K562 (cell line): ENCODE results near the gene TYW3. TPM values are rescaled to one million over a fixed set of nuclear protein-coding genes. Genes with fewer than 3 reads are reported as not detected.
A peak's percentile ranks its signal among the peaks of the same experiment; 100 is the strongest.

Source experiments
- CHAMP1 ChIP-seq: fragments of 450-650 bp; IDR thresholded peaks from 2 replicates; pipeline ENCODE4 v1.6.1; 2016; ENCODE audit warnings: mild to moderate bottlenecking
- ETV6 ChIP-seq, 3 experiments: fragments of 150-350 bp in 1 of 3; sonication (generic) in 1 of 3; formaldehyde crosslinking in 1 of 3; IDR thresholded peaks; 2 replicates each; pipeline versions ENCODE4 v1.6.1 to v1.8.0; 2014 to 2022; ENCODE audit warnings: borderline replicate concordance in 2 of 3, low read depth in 2 of 3, antibody characterized with exemption in 1 of 3, low read length in 1 of 3, mild to moderate bottlenecking in 1 of 3, missing genetic modification reagents in 1 of 3
- FOXJ3 ChIP-seq: sonication (generic); formaldehyde crosslinking; IDR thresholded peaks from 2 replicates; pipeline ENCODE4 v1.4.0; 2020; ENCODE audit warnings: mild to moderate bottlenecking, missing genetic modification reagents
- GATA2 ChIP-seq: sonication (generic); formaldehyde crosslinking; IDR thresholded peaks from 2 replicates; pipeline ENCODE4 v1.4.0; 2020; ENCODE audit warnings: mild to moderate bottlenecking, missing genetic modification reagents
- PHF8 ChIP-seq: fragments of 200-600 bp; sonication (generic); IDR thresholded peaks from 2 replicates; pipeline ENCODE4 v1.6.1; 2012; ENCODE audit warnings: mixed run types, mild to moderate bottlenecking, inconsistent platforms, low read length, moderate library complexity, borderline replicate concordance
- PHTF2 ChIP-seq: fragments of 250-450 bp; sonication (Bioruptor Pico); IDR thresholded peaks from 2 replicates; pipeline ENCODE4 v1.5.0; 2021; ENCODE audit warnings: mild to moderate bottlenecking
- RNF2 ChIP-seq: sonication (generic); IDR thresholded peaks from 2 replicates; pipeline ENCODE4 v1.6.1; 2016
- XRCC4 ChIP-seq: IDR thresholded peaks from one replicate; pipeline ENCODE4 v1.6.1; 2011; ENCODE audit not compliant: insufficient read depth, insufficient read length; ENCODE audit errors: extremely low read depth
- ZBTB17 ChIP-seq: fragments of 450-650 bp; formaldehyde crosslinking; IDR thresholded peaks from 2 replicates; pipeline ENCODE4 v1.4.0; 2020; ENCODE audit warnings: mild to moderate bottlenecking
- ZNF76 ChIP-seq: fragments of 250-450 bp; sonication (Bioruptor Pico); IDR thresholded peaks from 2 replicates; pipeline ENCODE4 v1.4.0; 2020; ENCODE audit warnings: mild to moderate bottlenecking, moderate library complexity, borderline replicate concordance
- polyA plus RNA-seq, 8 experiments: library from polyadenylated mRNA; depleted of rRNA in 4 of 8; stranded (reverse) in 5 of 8; unstranded in 3 of 8; fragments of >200 nt; fragmentation: Nextera tagmentation in 2 of 8; fragmentation: Illumina TruSeq in 1 of 8; extraction: Ambion mirVana in 2 of 8; extraction: Trizol in 1 of 8; gene quantifications; 2 replicates each; pipeline versions ENCODE4 v1.2.1 to v1.2.3, GENCODE V29; 2011 to 2014; ENCODE audit warnings: inconsistent platforms in 1 of 8, missing spikeins in 1 of 8
- total RNA-seq, 7 experiments: library from RNA; depleted of rRNA in 6 of 7; stranded (reverse); fragments of >200 nt in 6 of 7; fragmentation: Illumina TruSeq in 2 of 7; extraction: Trizol in 2 of 7; gene quantifications; 2 replicates each; pipeline versions ENCODE4 v1.2.1 to v1.2.3, GENCODE V29; 2011 to 2021; ENCODE audit warnings: low replicate concordance in 1 of 7
- TF ChIP-seq, protein P1 (sequence below): sonication (generic); formaldehyde crosslinking; IDR thresholded peaks from 2 replicates; pipeline ENCODE4 v1.8.1; 2023; ENCODE audit warnings: missing genetic modification reagents, mild to moderate bottlenecking, borderline replicate concordance
- TF ChIP-seq, protein P2 (sequence below): fragments of 250-450 bp; sonication (Bioruptor Pico); IDR thresholded peaks from 2 replicates; pipeline ENCODE4 v1.4.0; 2020; ENCODE audit warnings: mild to moderate bottlenecking, moderate library complexity, borderline replicate concordance

TYW3 gene
- total and polyA plus RNA-seq, 9 of the 15 experiments (the other 6 are each of a cell fraction or from before 2014, with no cell fraction given), result 22.0 to 54.0 (median 41.1) TPM

- TF ChIP-seq, protein P1, sequence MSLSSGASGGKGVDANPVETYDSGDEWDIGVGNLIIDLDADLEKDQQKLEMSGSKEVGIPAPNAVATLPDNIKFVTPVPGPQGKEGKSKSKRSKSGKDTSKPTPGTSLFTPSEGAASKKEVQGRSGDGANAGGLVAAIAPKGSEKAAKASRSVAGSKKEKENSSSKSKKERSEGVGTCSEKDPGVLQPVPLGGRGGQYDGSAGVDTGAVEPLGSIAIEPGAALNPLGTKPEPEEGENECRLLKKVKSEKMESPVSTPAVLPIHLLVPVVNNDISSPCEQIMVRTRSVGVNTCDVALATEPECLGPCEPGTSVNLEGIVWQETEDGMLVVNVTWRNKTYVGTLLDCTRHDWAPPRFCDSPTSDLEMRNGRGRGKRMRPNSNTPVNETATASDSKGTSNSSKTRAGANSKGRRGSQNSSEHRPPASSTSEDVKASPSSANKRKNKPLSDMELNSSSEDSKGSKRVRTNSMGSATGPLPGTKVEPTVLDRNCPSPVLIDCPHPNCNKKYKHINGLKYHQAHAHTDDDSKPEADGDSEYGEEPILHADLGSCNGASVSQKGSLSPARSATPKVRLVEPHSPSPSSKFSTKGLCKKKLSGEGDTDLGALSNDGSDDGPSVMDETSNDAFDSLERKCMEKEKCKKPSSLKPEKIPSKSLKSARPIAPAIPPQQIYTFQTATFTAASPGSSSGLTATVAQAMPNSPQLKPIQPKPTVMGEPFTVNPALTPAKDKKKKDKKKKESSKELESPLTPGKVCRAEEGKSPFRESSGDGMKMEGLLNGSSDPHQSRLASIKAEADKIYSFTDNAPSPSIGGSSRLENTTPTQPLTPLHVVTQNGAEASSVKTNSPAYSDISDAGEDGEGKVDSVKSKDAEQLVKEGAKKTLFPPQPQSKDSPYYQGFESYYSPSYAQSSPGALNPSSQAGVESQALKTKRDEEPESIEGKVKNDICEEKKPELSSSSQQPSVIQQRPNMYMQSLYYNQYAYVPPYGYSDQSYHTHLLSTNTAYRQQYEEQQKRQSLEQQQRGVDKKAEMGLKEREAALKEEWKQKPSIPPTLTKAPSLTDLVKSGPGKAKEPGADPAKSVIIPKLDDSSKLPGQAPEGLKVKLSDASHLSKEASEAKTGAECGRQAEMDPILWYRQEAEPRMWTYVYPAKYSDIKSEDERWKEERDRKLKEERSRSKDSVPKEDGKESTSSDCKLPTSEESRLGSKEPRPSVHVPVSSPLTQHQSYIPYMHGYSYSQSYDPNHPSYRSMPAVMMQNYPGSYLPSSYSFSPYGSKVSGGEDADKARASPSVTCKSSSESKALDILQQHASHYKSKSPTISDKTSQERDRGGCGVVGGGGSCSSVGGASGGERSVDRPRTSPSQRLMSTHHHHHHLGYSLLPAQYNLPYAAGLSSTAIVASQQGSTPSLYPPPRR (CRISPR knock-in tag), result no peak
- no peak for TF ChIP-seq XRCC4
- TF ChIP-seq PHTF2 (CRISPR knock-in tag), result no peak
- peak; percentile 94 for TF ChIP-seq PHF8
- TF ChIP-seq GATA2 (CRISPR knock-in tag), result no peak
- TF ChIP-seq, protein P2, sequence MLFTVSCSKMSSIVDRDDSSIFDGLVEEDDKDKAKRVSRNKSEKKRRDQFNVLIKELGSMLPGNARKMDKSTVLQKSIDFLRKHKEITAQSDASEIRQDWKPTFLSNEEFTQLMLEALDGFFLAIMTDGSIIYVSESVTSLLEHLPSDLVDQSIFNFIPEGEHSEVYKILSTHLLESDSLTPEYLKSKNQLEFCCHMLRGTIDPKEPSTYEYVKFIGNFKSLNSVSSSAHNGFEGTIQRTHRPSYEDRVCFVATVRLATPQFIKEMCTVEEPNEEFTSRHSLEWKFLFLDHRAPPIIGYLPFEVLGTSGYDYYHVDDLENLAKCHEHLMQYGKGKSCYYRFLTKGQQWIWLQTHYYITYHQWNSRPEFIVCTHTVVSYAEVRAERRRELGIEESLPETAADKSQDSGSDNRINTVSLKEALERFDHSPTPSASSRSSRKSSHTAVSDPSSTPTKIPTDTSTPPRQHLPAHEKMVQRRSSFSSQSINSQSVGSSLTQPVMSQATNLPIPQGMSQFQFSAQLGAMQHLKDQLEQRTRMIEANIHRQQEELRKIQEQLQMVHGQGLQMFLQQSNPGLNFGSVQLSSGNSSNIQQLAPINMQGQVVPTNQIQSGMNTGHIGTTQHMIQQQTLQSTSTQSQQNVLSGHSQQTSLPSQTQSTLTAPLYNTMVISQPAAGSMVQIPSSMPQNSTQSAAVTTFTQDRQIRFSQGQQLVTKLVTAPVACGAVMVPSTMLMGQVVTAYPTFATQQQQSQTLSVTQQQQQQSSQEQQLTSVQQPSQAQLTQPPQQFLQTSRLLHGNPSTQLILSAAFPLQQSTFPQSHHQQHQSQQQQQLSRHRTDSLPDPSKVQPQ (CRISPR knock-in tag), result no peak
- TF ChIP-seq CHAMP1, result peak; percentile 53; the same call in 1 of the 2 replicates
- TF ChIP-seq FOXJ3 (CRISPR knock-in tag), result no peak
- TF ChIP-seq ETV6 (IDR thresholded peaks at IDR 0.05; ENCODE audit: borderline replicate concordance in 1 of 2, low read depth in 2 of 2, low read length in 1 of 2), result no peak
- no peak for TF ChIP-seq ETV6 (CRISPR knock-in tag; IDR thresholded peaks at IDR 0.05; ENCODE audit: borderline replicate concordance)
- peak; percentile 22; the same call in 1 of the 2 replicates for TF ChIP-seq RNF2
- TF ChIP-seq ZNF76 (CRISPR knock-in tag), result no peak
- no peak for TF ChIP-seq ZBTB17
Measured at GRCh38 chr1:74732960-74733603, at the start of gene TYW3, which contains the start of gene CRYZ (continued).
